ENCODE results near the gene CDH4.

DNA sequence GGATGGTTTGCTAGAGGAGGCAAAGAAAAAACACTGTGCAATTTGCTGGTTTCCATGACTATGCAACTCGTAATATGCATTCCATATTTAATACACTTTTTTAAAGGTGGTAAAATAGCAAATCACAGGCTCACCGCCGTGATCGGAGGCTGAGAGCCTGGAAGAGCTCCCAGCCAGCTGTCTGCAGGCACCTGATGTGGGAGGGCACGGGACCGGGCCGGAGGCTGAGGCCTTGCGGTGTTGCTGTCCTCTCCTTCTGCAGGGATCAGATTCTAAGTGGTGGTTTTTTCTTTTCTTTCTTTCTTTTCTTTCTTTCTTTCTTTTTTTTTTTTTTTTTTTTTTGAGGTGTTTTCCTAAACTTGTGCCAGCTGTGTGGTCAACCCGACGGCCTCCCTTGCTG is 282.3 kb downstream of the CDH4 start:
- TF ChIP-seq, protein P1, sequence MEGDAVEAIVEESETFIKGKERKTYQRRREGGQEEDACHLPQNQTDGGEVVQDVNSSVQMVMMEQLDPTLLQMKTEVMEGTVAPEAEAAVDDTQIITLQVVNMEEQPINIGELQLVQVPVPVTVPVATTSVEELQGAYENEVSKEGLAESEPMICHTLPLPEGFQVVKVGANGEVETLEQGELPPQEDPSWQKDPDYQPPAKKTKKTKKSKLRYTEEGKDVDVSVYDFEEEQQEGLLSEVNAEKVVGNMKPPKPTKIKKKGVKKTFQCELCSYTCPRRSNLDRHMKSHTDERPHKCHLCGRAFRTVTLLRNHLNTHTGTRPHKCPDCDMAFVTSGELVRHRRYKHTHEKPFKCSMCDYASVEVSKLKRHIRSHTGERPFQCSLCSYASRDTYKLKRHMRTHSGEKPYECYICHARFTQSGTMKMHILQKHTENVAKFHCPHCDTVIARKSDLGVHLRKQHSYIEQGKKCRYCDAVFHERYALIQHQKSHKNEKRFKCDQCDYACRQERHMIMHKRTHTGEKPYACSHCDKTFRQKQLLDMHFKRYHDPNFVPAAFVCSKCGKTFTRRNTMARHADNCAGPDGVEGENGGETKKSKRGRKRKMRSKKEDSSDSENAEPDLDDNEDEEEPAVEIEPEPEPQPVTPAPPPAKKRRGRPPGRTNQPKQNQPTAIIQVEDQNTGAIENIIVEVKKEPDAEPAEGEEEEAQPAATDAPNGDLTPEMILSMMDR (IDR thresholded peaks at IDR 0.05): no peak
- TF ChIP-seq POLR2AphosphoS5 (IDR thresholded peaks at IDR 0.05; ENCODE audit: low read depth, low read length) (no peak), SIN3A (IDR thresholded peaks at IDR 0.05; ENCODE audit: borderline replicate concordance, insufficient read depth, low read depth, low read length) (no peak), REST (IDR thresholded peaks at IDR 0.05; ENCODE audit: insufficient read depth in 1 of 2, low read depth in 2 of 2, low read length in 1 of 2) (no peak), TCF7L2 (IDR thresholded peaks at IDR 0.05; ENCODE audit: low read depth, low read length) (no peak)
